WTC11 (cell line): ENCODE measurements around the gene IGSF6. TPM values are rescaled to one million over a fixed set of nuclear protein-coding genes. Genes with fewer than 3 reads are reported as not detected.

Experiments used
- ATAC-seq: fragments of 200-7000 bp; cut with Tn5 transposase; 2 replicates; pipeline ENCODE4 v1.10.0; 2021; ENCODE audit warnings: mild to moderate bottlenecking, moderate library complexity
- CTCF ChIA-PET: fragments of 300-600 bp; sonication (Branson Sonifier 250); formaldehyde crosslinking; loops from one replicate; lab custom pipeline; 2021; ENCODE audit warnings: antibody characterized with exemption; lab: Charles Lee
- POLR2A ChIA-PET: fragments of 350-600 bp; sonication (Branson Sonifier 250); formaldehyde crosslinking; loops from one replicate; lab custom pipeline; 2021; ENCODE audit warnings: antibody characterized with exemption; lab: Charles Lee
- DNase-seq: peaks from one replicate; pipeline ENCODE4 v3.0.0; 2021; ENCODE audit warnings: low spot score
- H3K27ac Mint-ChIP-seq: 2 replicates; pipeline ENCODE4 v1.8.0; 2021; ENCODE audit warnings: mixed read lengths
- H3K27me3 Mint-ChIP-seq: 2 replicates; pipeline ENCODE4 v1.8.0; 2021; ENCODE audit warnings: low read depth, mild to moderate bottlenecking, moderate library complexity, mixed read lengths
- H3K36me3 Mint-ChIP-seq: 2 replicates; pipeline ENCODE4 v1.8.0; 2021; ENCODE audit warnings: mixed read lengths
- H3K4me1 Mint-ChIP-seq: 2 replicates; pipeline ENCODE4 v1.8.0; 2022; ENCODE audit warnings: mixed read lengths
- H3K4me3 Mint-ChIP-seq: 2 replicates; pipeline ENCODE4 v1.8.0; 2021; ENCODE audit warnings: mild to moderate bottlenecking, moderate library complexity, mixed read lengths
- H3K9me3 Mint-ChIP-seq: 2 replicates; pipeline ENCODE4 v1.8.0; 2021; ENCODE audit warnings: mixed read lengths
- AR ChIP-seq: fragments of 250-450 bp; sonication (Bioruptor Pico); IDR thresholded peaks from 2 replicates; pipeline ENCODE4 v1.9.0; 2021; ENCODE audit warnings: mild to moderate bottlenecking
- ATF6 ChIP-seq: sonication (generic); formaldehyde crosslinking; IDR thresholded peaks from 2 replicates; pipeline ENCODE4 v1.8.1; 2023; ENCODE audit warnings: mild to moderate bottlenecking, missing genetic modification reagents
- E2F4 ChIP-seq: sonication (generic); formaldehyde crosslinking; IDR thresholded peaks from 2 replicates; pipeline ENCODE4 v1.8.1; 2022; ENCODE audit warnings: low read depth, mild to moderate bottlenecking, moderate library complexity, missing genetic modification reagents, borderline replicate concordance
- ELF4 ChIP-seq: sonication (generic); formaldehyde crosslinking; IDR thresholded peaks from 2 replicates; pipeline ENCODE4 v1.8.1; 2022; ENCODE audit warnings: low read depth, mild to moderate bottlenecking, moderate library complexity, missing genetic modification reagents
- ESRRA ChIP-seq: sonication (generic); formaldehyde crosslinking; IDR thresholded peaks from 2 replicates; pipeline ENCODE4 v1.8.1; 2022; ENCODE audit warnings: mild to moderate bottlenecking, missing genetic modification reagents, borderline replicate concordance
- GTF2I ChIP-seq: fragments of 250-450 bp; sonication (Bioruptor Pico); conservative IDR thresholded peaks from 2 replicates; pipeline ENCODE4 v1.4.0; 2021; ENCODE audit warnings: mild to moderate bottlenecking
- HMGXB4 ChIP-seq: sonication (generic); formaldehyde crosslinking; IDR thresholded peaks from 2 replicates; pipeline ENCODE4 v1.8.1; 2023; ENCODE audit warnings: mild to moderate bottlenecking, moderate library complexity, missing genetic modification reagents
- JUN ChIP-seq: sonication (generic); formaldehyde crosslinking; IDR thresholded peaks from 2 replicates; pipeline ENCODE4 v1.8.0; 2023; ENCODE audit warnings: mild to moderate bottlenecking, missing genetic modification reagents
- MLX ChIP-seq: sonication (generic); formaldehyde crosslinking; IDR thresholded peaks from 2 replicates; pipeline ENCODE4 v1.8.1; 2023; ENCODE audit warnings: mild to moderate bottlenecking, missing genetic modification reagents, moderate library complexity
- NFATC4 ChIP-seq: fragments of 250-450 bp; sonication (Bioruptor Pico); IDR thresholded peaks from 2 replicates; pipeline ENCODE4 v1.9.0; 2021; ENCODE audit warnings: mild to moderate bottlenecking
- PREB ChIP-seq: sonication (generic); formaldehyde crosslinking; IDR thresholded peaks from 2 replicates; pipeline ENCODE4 v1.8.1; 2022; ENCODE audit warnings: mild to moderate bottlenecking, missing genetic modification reagents, moderate library complexity, borderline replicate concordance
- RORB ChIP-seq: fragments of 250-450 bp; sonication (Bioruptor Pico); IDR thresholded peaks from 2 replicates; pipeline ENCODE4 v1.9.0; 2021; ENCODE audit warnings: mild to moderate bottlenecking
- USF2 ChIP-seq: sonication (generic); formaldehyde crosslinking; IDR thresholded peaks from 2 replicates; pipeline ENCODE4 v1.8.1; 2023; ENCODE audit warnings: mild to moderate bottlenecking, missing genetic modification reagents, moderate library complexity
- ZNF263 ChIP-seq: sonication (generic); formaldehyde crosslinking; IDR thresholded peaks from 2 replicates; pipeline ENCODE4 v1.8.1; 2022; ENCODE audit warnings: low read depth, mild to moderate bottlenecking, moderate library complexity, missing genetic modification reagents
- ZNF317 ChIP-seq: sonication (generic); formaldehyde crosslinking; IDR thresholded peaks from 2 replicates; pipeline ENCODE4 v1.8.1; 2023; ENCODE audit warnings: low read depth, mild to moderate bottlenecking, moderate library complexity, missing genetic modification reagents, borderline replicate concordance
- total RNA-seq: library from RNA; stranded (reverse); gene quantifications from 3 replicates; pipeline ENCODE4 v1.2.3, GENCODE V29; 2021

The IGSF6 gene
- total RNA-seq, 1 experiment from 2014 or later: not detected

GRCh38 chr16:21600031-21600773, 52.2 kb downstream of the IGSF6 start:
- ChIA-PET CTCF (no interaction called here), POLR2A (no interaction called here)
- DNase-seq (no peak), ATAC-seq (peak; percentile 2; the same call in 1 of the 2 replicates)
- Mint-ChIP-seq H3K27me3 (peaks cover 5% of the 10 kb centered on the region; the same call in 1 of the 2 replicates), H3K9me3 (no peaks in the 10 kb centered on the region), H3K4me3 (peak overlapping the region; percentile 84), H3K36me3 (no peaks in the 10 kb centered on the region), H3K27ac (no peak overlapping the region), H3K4me1 (peaks cover 17% of the 10 kb centered on the region)
- no peak for TF ChIP-seq USF2 (CRISPR knock-in tag)
- TF ChIP-seq ZNF317: no peak
- TF ChIP-seq ATF6 (CRISPR knock-in tag): no peak
- 0 out of 2 replicates have a peak, but pooled peaks have one; percentile 5 for TF ChIP-seq HMGXB4
- TF ChIP-seq JUN (CRISPR knock-in tag): peak; percentile 33; the same call in 1 of the 2 replicates
- TF ChIP-seq ESRRA: no peak

- H3K4me1 Mint-ChIP-seq: peaks cover 17% of the 10 kb centered on the region
- CTCF ChIA-PET: no interaction called here
- POLR2A ChIA-PET: no interaction called here
- TF ChIP-seq MLX (no peak), ELF4 (CRISPR knock-in tag) (no peak), ATF6 (CRISPR knock-in tag) (no peak), NFATC4 (CRISPR knock-in tag) (no peak), ZNF263 (CRISPR knock-in tag) (no peak), PREB (0 out of 2 replicates have a peak, but pooled peaks have one; percentile 74), RORB (no peak), GTF2I (CRISPR knock-in tag) (no peak), HMGXB4 (peak; percentile 89), E2F4 (0 out of 2 replicates have a peak, but pooled peaks have one; percentile 73), AR (CRISPR knock-in tag) (no peak)
Measured at GRCh38 chr16:21599122-21600030, 53.0 kb downstream of the IGSF6 start, which contains the start of gene METTL9. Gene METTL9 (plus strand): TSS chr16:21599577. CDS start chr16:21599734, 157 bp downstream.

More at GRCh38 chr16:21599122-21600030, 53.0 kb downstream of the IGSF6 start, which contains the start of gene METTL9:
- ATAC-seq (peak; percentile 98), DNase-seq (peak; percentile 92)
- Mint-ChIP-seq H3K4me3 (peak within 1 kb of the TSS; percentile 84), H3K27ac (peak within 1 kb of the TSS; percentile 42), H3K36me3 (no peaks in the 10 kb centered on the region), H3K27me3 (peaks cover 7% of the 10 kb centered on the region), H3K9me3 (no peaks in the 10 kb centered on the region)
